Activated gamma-delta T cell (primary cell): ENCODE measurements around the gene POU2F1.
A peak's percentile ranks its signal among the peaks of the same experiment; 100 is the strongest.

ENCODE experiments used
- DNase-seq: peaks from one replicate; lab custom pipeline; 2025; lab: John Stamatoyannopoulos, UW
- total RNA-seq, 2 donors: gene quantifications; one replicate each; lab custom pipeline; 2026; lab: John Stamatoyannopoulos, UW

POU2F1 gene
- 54.1 to 58.4 reads per million in 2 donors for total RNA-seq

GRCh38 chr1:167220537-167221125 is at the start of gene POU2F1:
TSS of gene POU2F1 (plus strand) at chr1:167220886. CDS start at chr1:167220898, 12 bp downstream.
- DNase-seq, result peak; percentile 99

- no peak for DNase-seq
Measured at GRCh38 chr1:167171286-167171929, 49.3 kb upstream of the POU2F1 start.

- no peak for DNase-seq
Measured at GRCh38 chr1:167173516-167174184, 47.0 kb upstream of the POU2F1 start.

- DNase-seq, result no peak
Measured at GRCh38 chr1:167175901-167176300, 44.8 kb upstream of the POU2F1 start.

GRCh38 chr1:167178831-167179230 is 41.9 kb upstream of the POU2F1 start:
- DNase-seq, result no peak

- no peak for DNase-seq
Measured at GRCh38 chr1:167182571-167183320, 37.9 kb upstream of the POU2F1 start.

- no peak for DNase-seq
Measured at GRCh38 chr1:167184081-167184480, 36.6 kb upstream of the POU2F1 start.

- DNase-seq, result no peak
Measured at GRCh38 chr1:167185062-167185461, 35.6 kb upstream of the POU2F1 start.

- DNase-seq, result no peak
Measured at GRCh38 chr1:167185974-167186657, 34.6 kb upstream of the POU2F1 start.

GRCh38 chr1:167186771-167187170 is 33.9 kb upstream of the POU2F1 start:
- DNase-seq, result no peak

- no peak for DNase-seq
Measured at GRCh38 chr1:167190747-167191237, 29.9 kb upstream of the POU2F1 start.

GRCh38 chr1:167191958-167192357 is 28.7 kb upstream of the POU2F1 start:
- no peak for DNase-seq

- DNase-seq, result no peak
Measured at GRCh38 chr1:167194182-167194581, 26.5 kb upstream of the POU2F1 start.

- DNase-seq, result no peak
Measured at GRCh38 chr1:167196166-167196565, 24.5 kb upstream of the POU2F1 start.

GRCh38 chr1:167197236-167197635 is 23.4 kb upstream of the POU2F1 start:
- no peak for DNase-seq

- DNase-seq, result no peak
Measured at GRCh38 chr1:167197692-167198091, 23.0 kb upstream of the POU2F1 start.

- no peak for DNase-seq
Measured at GRCh38 chr1:167198518-167199133, 22.1 kb upstream of the POU2F1 start.

- no peak for DNase-seq
Measured at GRCh38 chr1:167199656-167200055, 21.0 kb upstream of the POU2F1 start.

- no peak for DNase-seq
Measured at GRCh38 chr1:167200272-167200671, 20.4 kb upstream of the POU2F1 start.

GRCh38 chr1:167200749-167201148 is 19.9 kb upstream of the POU2F1 start:
- no peak for DNase-seq

- no peak for DNase-seq
Measured at GRCh38 chr1:167202049-167202448, 18.6 kb upstream of the POU2F1 start.
